HepG2 (cell line): ENCODE results near the gene HOXA11. TPM values are rescaled to one million over a fixed set of nuclear protein-coding genes. Genes with fewer than 3 reads are reported as not detected.

ENCODE experiments used
- ATAC-seq: fragments of 200-7000 bp; cut with Tn5 transposase; 3 replicates; pipeline ENCODE4 v1.9.1; 2020; ENCODE audit warnings: mild to moderate bottlenecking, moderate library complexity
- BruUV-seq: library from RNA; stranded (reverse); fragments of 400-500 nt; replicated peaks from 2 replicates; lab custom pipeline; 2021; lab: Mats Ljungman, UMichigan
- CTCF ChIA-PET: fragments of 300-600 bp; formaldehyde crosslinking; extraction: SDS; loops from one replicate; lab custom pipeline; 2021; ENCODE audit warnings: low total read pairs, inconsistent platforms, low intra/inter-chr PET ratio; lab: Yijun Ruan, JAX
- POLR2A ChIA-PET: fragments of 350-600 bp; sonication (Branson Sonifier 250); formaldehyde crosslinking; loops from one replicate; lab custom pipeline; 2020; ENCODE audit warnings: antibody characterized with exemption, inconsistent platforms; lab: Yijun Ruan, JAX
- DNase-seq: peaks from one replicate; pipeline ENCODE4 v3.0.0-alpha.2; 2015; ENCODE audit warnings: low spot score
- FAIRE-seq: peaks from 3 replicates; lab custom pipeline; 2011; peaks lifted over from hg19 to GRCh38; lab: Jason Lieb, UNC
- H2AFZ ChIP-seq: one replicate; pipeline ENCODE4 v1.6.1; 2011; ENCODE audit warnings: low read length, inconsistent platforms
- H3K27ac ChIP-seq: fragments of 300-600 bp; 3 replicates; pipeline ENCODE4 v1.8.0; 2011; ENCODE audit warnings: mixed run types, mild to moderate bottlenecking, mixed read lengths, low read length, inconsistent platforms; ENCODE audit not compliant: insufficient read depth; ENCODE audit errors: extremely low read length
- H3K27me3 ChIP-seq, 2 experiments: fragments of 200-600 bp in 1 of 2; 2 replicates in 1 of 2; 3 replicates in 1 of 2; pipeline versions ENCODE4 v1.6.0 to v1.8.0; 2011; ENCODE audit warnings: low read length in 2 of 2, mild to moderate bottlenecking in 2 of 2, moderate library complexity in 2 of 2, inconsistent platforms in 1 of 2; ENCODE audit not compliant: insufficient read depth in 2 of 2, control insufficient read depth in 1 of 2
- H3K36me3 ChIP-seq, 2 experiments: fragments of 200-600 bp in 1 of 2; replicated peaks in 1 of 2; 2 replicates in 1 of 2; 3 replicates in 1 of 2; pipeline versions ENCODE4 v1.5.1 to v1.8.0; 2011; ENCODE audit warnings: low read length in 2 of 2, inconsistent platforms in 1 of 2; ENCODE audit not compliant: insufficient read depth in 2 of 2, control insufficient read depth in 1 of 2
- H3K4me1 ChIP-seq: 2 replicates; pipeline ENCODE4 v1.5.1; 2012; ENCODE audit warnings: low read length, inconsistent platforms; ENCODE audit not compliant: insufficient read depth
- H3K4me2 ChIP-seq: 2 replicates; pipeline ENCODE4 v1.6.0; 2011; ENCODE audit warnings: low read depth, low read length, inconsistent platforms
- H3K4me3 ChIP-seq, 3 experiments: fragments of 200-600 bp in 1 of 3; sonication (generic), shearing (Covaris generic) in 1 of 3; replicated peaks in 1 of 3; 2 replicates each; pipeline ENCODE4 v1.5.1; 2011 to 2016; ENCODE audit warnings: low read length in 3 of 3, inconsistent platforms in 2 of 3, low read depth in 2 of 3, mild to moderate bottlenecking in 2 of 3, control low read depth in 1 of 3, mixed read lengths in 1 of 3; ENCODE audit not compliant: insufficient read depth in 1 of 3
- H3K79me2 ChIP-seq: one replicate; pipeline ENCODE4 v1.6.1; 2011; ENCODE audit warnings: low read length, inconsistent platforms; ENCODE audit not compliant: insufficient read depth
- H3K9ac ChIP-seq: 2 replicates; pipeline ENCODE4 v1.6.0; 2011; ENCODE audit warnings: mild to moderate bottlenecking, low read depth, low read length, inconsistent platforms; ENCODE audit not compliant: insufficient read depth
- H3K9me3 ChIP-seq: 2 replicates; pipeline ENCODE4 v1.5.1; 2012; ENCODE audit warnings: mild to moderate bottlenecking, low read length
- H4K20me1 ChIP-seq: 2 replicates; pipeline ENCODE4 v1.6.0; 2011; ENCODE audit warnings: inconsistent platforms, mild to moderate bottlenecking, low read length, moderate library complexity; ENCODE audit not compliant: insufficient read depth
- ZNF362 ChIP-seq: sonication (generic); formaldehyde crosslinking; IDR thresholded peaks from 2 replicates; pipeline ENCODE4 v1.4.0; 2020; ENCODE audit warnings: missing genetic modification reagents, mild to moderate bottlenecking, borderline replicate concordance
- WGBS: methylation state at CpG from one replicate; pipeline ENCODE4 v1.1.6; 2017; ENCODE audit warnings: low lambda C conversion rate; 5-methylcytosine and 5-hydroxymethylcytosine counted together
- in situ Hi-C: cut with HindIII; loops from 2 replicates; pipeline ENCODE4 v1.10.0; 2017; ENCODE audit warnings: low pct_unique_long_range_greater_than_20kb; ENCODE audit not compliant: extremely low pct_ligation_motif_present
- intact Hi-C: fragments of 100-400 bp; cut with micrococcal nuclease; formaldehyde crosslinking; loops from one replicate; pipeline ENCODE4 v1.10.0; 2022; ENCODE audit not compliant: unreplicated experiment
- polyA plus RNA-seq, 8 experiments: library from polyadenylated mRNA; depleted of rRNA in 3 of 8; stranded (reverse) in 7 of 8; unstranded in 1 of 8; fragments of >200 nt; fragmentation: Illumina TruSeq in 4 of 8; extraction: Trizol in 4 of 8; gene quantifications; 2 replicates each; pipeline versions ENCODE4 v1.2.1 to v1.2.3, GENCODE V29; 2011 to 2016; ENCODE audit warnings: low read depth in 4 of 8, missing spikeins in 1 of 8, mixed read lengths in 1 of 8; ENCODE audit not compliant: insufficient read depth in 1 of 8
- total RNA-seq, 5 experiments: library from RNA; depleted of rRNA; stranded (reverse); fragments of >200 nt; fragmentation: Illumina TruSeq; extraction: Trizol; gene quantifications; 2 replicates each; pipeline ENCODE4 v1.2.3, GENCODE V29; 2016; ENCODE audit warnings: low read depth in 1 of 5
- TF ChIP-seq, protein P1 (sequence below): sonication (generic); formaldehyde crosslinking; IDR thresholded peaks from 2 replicates; pipeline ENCODE4 v1.5.1; 2020; ENCODE audit warnings: mild to moderate bottlenecking, missing genetic modification reagents, moderate library complexity

HOXA11 gene
- total and polyA plus RNA-seq, 2 of the 13 experiments (the other 11 are each of a cell fraction or from before 2014, with no cell fraction given) = not detected

GRCh38 chr7:27188386-27189294 is 3.6 kb upstream of the HOXA11 start:
- no peaks in the 10 kb centered on the region for H3K36me3 ChIP-seq
- TF ChIP-seq, protein P1, sequence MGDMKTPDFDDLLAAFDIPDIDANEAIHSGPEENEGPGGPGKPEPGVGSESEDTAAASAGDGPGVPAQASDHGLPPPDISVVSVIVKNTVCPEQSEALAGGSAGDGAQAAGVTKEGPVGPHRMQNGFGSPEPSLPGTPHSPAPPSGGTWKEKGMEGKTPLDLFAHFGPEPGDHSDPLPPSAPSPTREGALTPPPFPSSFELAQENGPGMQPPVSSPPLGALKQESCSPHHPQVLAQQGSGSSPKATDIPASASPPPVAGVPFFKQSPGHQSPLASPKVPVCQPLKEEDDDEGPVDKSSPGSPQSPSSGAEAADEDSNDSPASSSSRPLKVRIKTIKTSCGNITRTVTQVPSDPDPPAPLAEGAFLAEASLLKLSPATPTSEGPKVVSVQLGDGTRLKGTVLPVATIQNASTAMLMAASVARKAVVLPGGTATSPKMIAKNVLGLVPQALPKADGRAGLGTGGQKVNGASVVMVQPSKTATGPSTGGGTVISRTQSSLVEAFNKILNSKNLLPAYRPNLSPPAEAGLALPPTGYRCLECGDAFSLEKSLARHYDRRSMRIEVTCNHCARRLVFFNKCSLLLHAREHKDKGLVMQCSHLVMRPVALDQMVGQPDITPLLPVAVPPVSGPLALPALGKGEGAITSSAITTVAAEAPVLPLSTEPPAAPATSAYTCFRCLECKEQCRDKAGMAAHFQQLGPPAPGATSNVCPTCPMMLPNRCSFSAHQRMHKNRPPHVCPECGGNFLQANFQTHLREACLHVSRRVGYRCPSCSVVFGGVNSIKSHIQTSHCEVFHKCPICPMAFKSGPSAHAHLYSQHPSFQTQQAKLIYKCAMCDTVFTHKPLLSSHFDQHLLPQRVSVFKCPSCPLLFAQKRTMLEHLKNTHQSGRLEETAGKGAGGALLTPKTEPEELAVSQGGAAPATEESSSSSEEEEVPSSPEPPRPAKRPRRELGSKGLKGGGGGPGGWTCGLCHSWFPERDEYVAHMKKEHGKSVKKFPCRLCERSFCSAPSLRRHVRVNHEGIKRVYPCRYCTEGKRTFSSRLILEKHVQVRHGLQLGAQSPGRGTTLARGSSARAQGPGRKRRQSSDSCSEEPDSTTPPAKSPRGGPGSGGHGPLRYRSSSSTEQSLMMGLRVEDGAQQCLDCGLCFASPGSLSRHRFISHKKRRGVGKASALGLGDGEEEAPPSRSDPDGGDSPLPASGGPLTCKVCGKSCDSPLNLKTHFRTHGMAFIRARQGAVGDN = peak; percentile 17; the same call in 1 of the 2 replicates
- no peak for TF ChIP-seq ZNF362 (CRISPR knock-in tag)
- TF ChIP-seq, all 625 proteins: peak for 1
- Histone ChIP-seq H3K4me3 (peak overlapping the region in 1 of 3 experiments; percentile 18; a peak in 2 of 6 replicates), H3K79me2 (no peaks in the 10 kb centered on the region), H3K9me3 (no peaks in the 10 kb centered on the region), H2AFZ (no peak overlapping the region), H3K4me1 (peaks cover 28% of the 10 kb centered on the region), H3K27ac (no peak overlapping the region), H3K9ac (no peak overlapping the region), H4K20me1 (peaks cover 6% of the 10 kb centered on the region; the same call in 1 of the 2 replicates), H3K4me2 (peak overlapping the region; percentile 32), H3K27me3 (peaks cover 28 to 95% of the 10 kb centered on the region in 2 experiments)
- POLR2A ChIA-PET = no interaction called here
- FAIRE-seq (no peak), DNase-seq (no peak), ATAC-seq (no peak)
- 37% methylated on average over 33 of the region's 49 CpGs for WGBS
- in situ Hi-C loops (no loop called here), intact Hi-C loops (no loop called here)
- no TSS peak for BruUV-seq
- CTCF ChIA-PET = no interaction called here
